H1 (cell line): ENCODE measurements around the gene C1orf52. TPM values are rescaled to one million over a fixed set of nuclear protein-coding genes. Genes with fewer than 3 reads are reported as not detected.

Source experiments
- CTCF ChIA-PET: fragments of 300-600 bp; sonication (Branson Sonifier 250); formaldehyde crosslinking; loops from one replicate; lab custom pipeline; 2021; ENCODE audit not compliant: partially characterized antibody; lab: Charles Lee
- POLR2A ChIA-PET: fragments of 300-600 bp; sonication (Branson Sonifier 250); formaldehyde crosslinking; loops from one replicate; lab custom pipeline; 2021; ENCODE audit warnings: inconsistent platforms; ENCODE audit not compliant: partially characterized antibody; lab: Charles Lee
- DNase-seq, 2 experiments: peaks; one replicate each; pipeline versions ENCODE4 v3.0.0 to v3.0.0-alpha.2; 2010 to 2022; ENCODE audit warnings: low spot score in 2 of 2, low read depth in 1 of 2, mixed read lengths in 1 of 2
- FAIRE-seq: peaks from 2 replicates; lab custom pipeline; 2011; peaks lifted over from hg19 to GRCh38; lab: Jason Lieb, UNC
- H2AFZ ChIP-seq: 2 replicates; pipeline ENCODE4 v1.8.1; 2012; ENCODE audit warnings: low read length, inconsistent platforms
- H2AK5ac ChIP-seq: 2 replicates; pipeline ENCODE4 v1.6.1; 2013; ENCODE audit warnings: low read depth, low read length
- H2BK120ac ChIP-seq: replicated peaks from 2 replicates; pipeline ENCODE3; 2013; ENCODE audit warnings: low read depth, low read length, inconsistent platforms
- H2BK12ac ChIP-seq: 2 replicates; pipeline ENCODE4 v1.6.1; 2013; ENCODE audit warnings: low read depth, low read length
- H2BK15ac ChIP-seq: 2 replicates; pipeline ENCODE4 v1.6.1; 2013; ENCODE audit warnings: low read length
- H2BK20ac ChIP-seq: 2 replicates; pipeline ENCODE4 v1.6.1; 2013; ENCODE audit warnings: low read length
- H2BK5ac ChIP-seq: 2 replicates; pipeline ENCODE4 v1.6.1; 2013; ENCODE audit warnings: low read depth, low read length
- H3K14ac ChIP-seq: 2 replicates; pipeline ENCODE4 v1.6.1; 2013; ENCODE audit warnings: inconsistent platforms; ENCODE audit not compliant: insufficient read length
- H3K18ac ChIP-seq: 2 replicates; pipeline ENCODE4 v1.6.1; 2013; ENCODE audit warnings: low read length; ENCODE audit errors: extremely low read depth
- H3K23ac ChIP-seq: 2 replicates; pipeline ENCODE4 v1.6.1; 2013; ENCODE audit warnings: inconsistent platforms; ENCODE audit not compliant: insufficient read length
- H3K23me2 ChIP-seq: 2 replicates; pipeline ENCODE4 v1.6.1; 2013; ENCODE audit warnings: low read depth, low read length
- H3K27ac ChIP-seq: 2 replicates; pipeline ENCODE4 v1.6.1; 2011; ENCODE audit warnings: low read depth, low read length, inconsistent platforms
- H3K27me3 ChIP-seq, 4 experiments: replicated peaks in 1 of 4; 1 replicate in 1 of 4; 2 replicates in 3 of 4; pipeline versions ENCODE4 v1.6.1 to v1.8.1; 2011 to 2013; ENCODE audit warnings: low read length in 3 of 4, mild to moderate bottlenecking in 3 of 4, inconsistent platforms in 2 of 4, mixed read lengths in 2 of 4, moderate library complexity in 1 of 4; ENCODE audit not compliant: control insufficient read depth in 3 of 4, insufficient read depth in 3 of 4; ENCODE audit errors: extremely low read depth in 1 of 4
- H3K36me3 ChIP-seq, 4 experiments: 2 replicates each; pipeline versions ENCODE4 v1.6.1 to v1.8.1; 2011 to 2013; ENCODE audit warnings: mild to moderate bottlenecking in 4 of 4, low read length in 3 of 4, moderate library complexity in 2 of 4, control low read depth in 1 of 4, inconsistent platforms in 1 of 4; ENCODE audit not compliant: insufficient read depth in 4 of 4, control insufficient read depth in 2 of 4
- H3K4ac ChIP-seq: replicated peaks from 2 replicates; pipeline ENCODE3; 2013; ENCODE audit warnings: low read length, low read depth, mixed read lengths, inconsistent platforms; ENCODE audit not compliant: insufficient read length
- H3K4me1 ChIP-seq, 4 experiments: replicated peaks in 1 of 4; 1 replicate in 1 of 4; 2 replicates in 3 of 4; pipeline versions ENCODE4 v1.6.1 to v1.8.1; 2011 to 2013; ENCODE audit warnings: low read length in 3 of 4, inconsistent platforms in 2 of 4, mixed read lengths in 1 of 4; ENCODE audit not compliant: insufficient read depth in 4 of 4, control insufficient read depth in 3 of 4
- H3K4me2 ChIP-seq, 2 experiments: 2 replicates each; pipeline versions ENCODE4 v1.6.1 to v1.8.1; 2011 to 2013; ENCODE audit warnings: low read depth in 2 of 2, low read length in 2 of 2, control low read depth in 1 of 2, inconsistent platforms in 1 of 2, mild to moderate bottlenecking in 1 of 2; ENCODE audit not compliant: insufficient read depth in 1 of 2
- H3K4me3 ChIP-seq, 4 experiments: fragments of 200-600, 300-600 bp in 1 of 4; sonication (generic), shearing (Covaris generic), sonication (Bioruptor Twin) in 1 of 4; 2 replicates each; pipeline versions ENCODE4 v1.5.1 to v1.8.1; 2011 to 2016; ENCODE audit warnings: low read length in 4 of 4, low read depth in 3 of 4, control low read depth in 2 of 4, inconsistent platforms in 2 of 4, mild to moderate bottlenecking in 2 of 4, mixed read lengths in 1 of 4, moderate library complexity in 1 of 4; ENCODE audit not compliant: insufficient read depth in 2 of 4; ENCODE audit errors: extremely low read depth in 1 of 4
- H3K56ac ChIP-seq: replicated peaks from 2 replicates; pipeline ENCODE3; 2013; ENCODE audit warnings: low read depth, mild to moderate bottlenecking, mixed read lengths, low read length, inconsistent platforms; ENCODE audit not compliant: insufficient read length
- H3K79me1 ChIP-seq: 2 replicates; pipeline ENCODE4 v1.6.1; 2013; ENCODE audit warnings: low read depth, low read length, control low read depth
- H3K79me2 ChIP-seq, 2 experiments: 2 replicates each; pipeline versions ENCODE4 v1.6.1 to v1.8.1; 2012 to 2013; ENCODE audit warnings: low read length in 2 of 2, mild to moderate bottlenecking in 2 of 2, inconsistent platforms in 1 of 2; ENCODE audit not compliant: insufficient read depth in 2 of 2, control insufficient read depth in 1 of 2
- H3K9ac ChIP-seq, 4 experiments: replicated peaks in 1 of 4; 1 replicate in 1 of 4; 2 replicates in 3 of 4; pipeline versions ENCODE4 v1.6.1 to v1.8.1; 2011 to 2013; ENCODE audit warnings: low read depth in 3 of 4, low read length in 3 of 4, control low read depth in 2 of 4, mild to moderate bottlenecking in 2 of 4, moderate library complexity in 2 of 4, inconsistent platforms in 1 of 4; ENCODE audit errors: extremely low read depth in 1 of 4
- H3K9me3 ChIP-seq, 2 experiments: 2 replicates each; pipeline versions ENCODE4 v1.6.1 to v1.8.1; 2012 to 2013; ENCODE audit warnings: mild to moderate bottlenecking in 2 of 2, moderate library complexity in 2 of 2, control low read depth in 1 of 2, inconsistent platforms in 1 of 2, low read depth in 1 of 2, low read length in 1 of 2, mixed read lengths in 1 of 2; ENCODE audit not compliant: insufficient read depth in 2 of 2
- H4K20me1 ChIP-seq, 2 experiments: replicated peaks in 1 of 2; 2 replicates each; pipeline versions ENCODE3 to v1.8.1; 2011 to 2013; ENCODE audit warnings: inconsistent platforms in 2 of 2, low read length in 2 of 2, mild to moderate bottlenecking in 1 of 2; ENCODE audit not compliant: insufficient read depth in 2 of 2, control insufficient read depth in 1 of 2
- H4K5ac ChIP-seq: 2 replicates; pipeline ENCODE4 v1.6.1; 2013; ENCODE audit warnings: low read length, low read depth, mixed read lengths, inconsistent platforms; ENCODE audit not compliant: insufficient read length
- H4K8ac ChIP-seq: 2 replicates; pipeline ENCODE4 v1.8.0; 2013; ENCODE audit warnings: mild to moderate bottlenecking, moderate library complexity, low read length, inconsistent platforms; ENCODE audit not compliant: insufficient read depth; ENCODE audit errors: extremely low read depth
- H4K91ac ChIP-seq: replicated peaks from 2 replicates; pipeline ENCODE3; 2013; ENCODE audit warnings: low read length, mixed read lengths, inconsistent platforms; ENCODE audit not compliant: insufficient read length
- ASH2L ChIP-seq: fragments of 200-600, 300-600 bp; sonication (generic); IDR thresholded peaks from one replicate; pipeline ENCODE4 v1.7.1; 2017; ENCODE audit warnings: low read length
- CEBPB ChIP-seq: IDR thresholded peaks from 2 replicates; pipeline ENCODE4 v1.6.1; 2012; ENCODE audit warnings: low read depth, low read length
- EP300 ChIP-seq, 2 experiments: IDR thresholded peaks; 1 replicate in 1 of 2; 2 replicates in 1 of 2; pipeline ENCODE4 v1.6.1; 2011 to 2012; ENCODE audit warnings: low read depth in 2 of 2, low read length in 2 of 2, mild to moderate bottlenecking in 2 of 2, borderline replicate concordance in 1 of 2, inconsistent platforms in 1 of 2, moderate library complexity in 1 of 2
- HDAC2 ChIP-seq, 2 experiments: fragments of 300-600 bp in 1 of 2; sonication (generic) in 1 of 2; IDR thresholded peaks; 2 replicates each; pipeline ENCODE4 v1.6.1; 2011 to 2012; ENCODE audit warnings: low read depth in 2 of 2, low read length in 2 of 2, mild to moderate bottlenecking in 2 of 2, moderate library complexity in 2 of 2, borderline replicate concordance in 1 of 2, inconsistent platforms in 1 of 2
- NANOG ChIP-seq: IDR thresholded peaks from 2 replicates; pipeline ENCODE4 v1.6.1; 2011; ENCODE audit warnings: low read length, low read depth, mild to moderate bottlenecking, inconsistent platforms; ENCODE audit not compliant: insufficient read depth, poor library complexity, severe bottlenecking
- NRF1 ChIP-seq: IDR thresholded peaks from 2 replicates; pipeline ENCODE4 v1.6.1; 2011; ENCODE audit warnings: mild to moderate bottlenecking, low read depth, low read length, improper control_type of control experiment
- POLR2AphosphoS5 ChIP-seq: IDR thresholded peaks from 2 replicates; pipeline ENCODE4 v1.6.1; 2011; ENCODE audit warnings: low read depth, low read length
- WGBS, 2 experiments: shearing (Covaris generic) in 1 of 2; methylation state at CpG; one replicate each; pipeline versions ENCODE4 v1.1.6 to v1.1.7; 2013 to 2015; ENCODE audit warnings: low lambda C conversion rate in 2 of 2, mixed read lengths in 2 of 2, inconsistent platforms in 1 of 2, low coverage in 1 of 2, missing lambda C conversion rate in 1 of 2; ENCODE audit not compliant: insufficient replicate concordance in 2 of 2, insufficient coverage in 1 of 2, insufficient read length in 1 of 2; ENCODE audit errors: extremely low coverage in 1 of 2, missing lambda C conversion rate in 1 of 2; 5-methylcytosine and 5-hydroxymethylcytosine counted together
- polyA plus RNA-seq, 7 experiments: library from polyadenylated mRNA; depleted of rRNA in 3 of 7; stranded (reverse) in 5 of 7; unstranded in 2 of 7; fragments of >200 nt in 5 of 7; fragments of 200-250 nt in 2 of 7; gene quantifications; 1 replicate in 5 of 7; 2 replicates in 1 of 7; 4 replicates in 1 of 7; pipeline versions ENCODE4 v1.2.1 to v1.2.3, GENCODE V29; 2011 to 2013; ENCODE audit warnings: missing spikeins in 2 of 7, mixed read lengths in 2 of 7
- total RNA-seq: library from RNA; stranded (reverse); fragmentation: NEBNext Ultra II Directional; extraction: Animal tissue kit (Norgen Biotek cat#: 25700); gene quantifications from 2 replicates; pipeline ENCODE4 v1.2.1, GENCODE V29; 2021
- TF ChIP-seq, protein P1 (sequence below): IDR thresholded peaks from 2 replicates; pipeline ENCODE4 v1.6.1; 2012; ENCODE audit warnings: low read length, inconsistent platforms

The C1orf52 gene
- total and polyA plus RNA-seq, 2 of the 8 experiments (the other 6 are each of a cell fraction or from before 2014, with no cell fraction given) = 29.2 to 39.1 TPM

DNA sequence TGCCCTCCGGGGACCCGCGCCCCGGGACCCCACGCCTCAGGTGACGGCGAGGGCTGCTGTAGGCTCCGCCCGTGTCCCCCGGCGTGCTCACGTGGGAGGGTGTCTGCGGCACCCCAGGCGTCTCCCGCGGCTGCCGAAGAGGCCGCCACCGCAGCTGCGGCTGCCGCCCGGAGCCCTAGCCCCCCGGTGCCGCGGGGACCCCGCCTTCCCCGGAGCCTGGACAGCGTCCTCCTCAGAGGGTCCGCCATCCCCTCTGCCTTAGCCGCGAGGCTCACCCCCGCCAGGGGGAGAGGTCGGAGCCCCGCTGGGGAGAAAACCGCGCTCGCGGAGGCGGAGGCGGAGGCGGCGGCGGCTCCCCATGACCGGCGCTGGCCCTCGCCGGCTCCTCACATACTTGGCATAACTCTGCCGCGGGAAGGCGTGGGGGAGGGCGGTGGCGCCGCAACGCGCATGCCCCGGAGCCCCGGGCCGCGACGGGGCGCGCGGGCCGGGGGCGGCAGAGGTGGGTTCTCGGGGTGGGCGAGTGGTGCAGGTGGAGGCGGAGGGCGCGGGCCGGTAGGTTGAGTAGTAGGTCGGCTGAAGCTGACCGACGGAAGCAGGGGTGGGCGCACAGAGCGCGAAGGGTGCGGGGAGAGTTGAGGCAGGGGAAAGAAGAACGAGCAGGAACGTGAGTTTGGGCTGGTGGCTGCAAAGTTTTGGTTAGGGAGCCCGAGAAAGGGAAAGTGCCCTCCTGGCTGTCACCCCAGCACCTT is 57.9 kb downstream of the C1orf52 start:
- Histone ChIP-seq H4K8ac (peak overlapping the region; percentile 97), H2AFZ (peak overlapping the region; percentile 31; the same call in 1 of the 2 replicates), H2BK120ac (no peak overlapping the region), H4K20me1 (no peaks in the 10 kb centered on the region), H2BK15ac (no peak overlapping the region; the same call in 1 of the 2 replicates), H3K9ac (peak overlapping the region; percentile 83 to 98 (median 86)), H3K9me3 (no peaks in the 10 kb centered on the region), H3K4me2 (peak overlapping the region; percentile 73 to 93), H3K4ac (peak overlapping the region; percentile 53), H3K27me3 (no peaks in the 10 kb centered on the region), H3K4me3 (peak overlapping the region; percentile 73 to 95 (median 84)), H3K4me1 (peaks cover 0 to 3% (median 0%) of the 10 kb centered on the region in 4 experiments; a peak in 2 of 7 replicates), H2BK20ac (0 out of 2 replicates have a peak overlapping the region, but pooled peaks have one; percentile 52), H3K14ac (no peak overlapping the region), H2AK5ac (peak overlapping the region; percentile 14; the same call in 1 of the 2 replicates), H3K18ac (peak overlapping the region; percentile 98), H3K79me1 (0 out of 2 replicates have a peak, but pooled peaks cover 2% of the 10 kb centered on the region), H3K23ac (no peak overlapping the region), H4K5ac (peak overlapping the region; percentile 76), H4K91ac (peak overlapping the region; percentile 81), H3K79me2 (peaks cover 0 to 34% of the 10 kb centered on the region in 2 experiments; a peak in 2 of 4 replicates), H2BK5ac (peak overlapping the region; percentile 98), H3K36me3 (no peaks in the 10 kb centered on the region), H3K56ac (peak overlapping the region; percentile 81), H3K27ac (peak overlapping the region; percentile 94), H3K23me2 (peaks cover 11% of the 10 kb centered on the region), H2BK12ac (peak overlapping the region; percentile 98)
- POLR2A ChIA-PET = interaction anchor here (0.8 to 3.8 kb wide), 12 partner anchors 8 to 80 kb away, joined by 3 to 17 read pairs (median 4); partner anchors contain the start of genes BCL10 and C1orf52
- DNase-seq (peak; percentile 53 to 91), FAIRE-seq (no peak)
- WGBS, 2 experiments = 1% methylated on average over 40 of the region's 81 CpGs; no CpG with 5 or more reads in 1 of the 2 experiments
- CTCF ChIA-PET = interaction anchor here (1.0 to 1.8 kb wide), 4 partner anchors 21 to 91 kb away, joined by 3 to 5 read pairs (median 4); no protein-coding TSS in a partner anchor
- TF ChIP-seq, protein P1, sequence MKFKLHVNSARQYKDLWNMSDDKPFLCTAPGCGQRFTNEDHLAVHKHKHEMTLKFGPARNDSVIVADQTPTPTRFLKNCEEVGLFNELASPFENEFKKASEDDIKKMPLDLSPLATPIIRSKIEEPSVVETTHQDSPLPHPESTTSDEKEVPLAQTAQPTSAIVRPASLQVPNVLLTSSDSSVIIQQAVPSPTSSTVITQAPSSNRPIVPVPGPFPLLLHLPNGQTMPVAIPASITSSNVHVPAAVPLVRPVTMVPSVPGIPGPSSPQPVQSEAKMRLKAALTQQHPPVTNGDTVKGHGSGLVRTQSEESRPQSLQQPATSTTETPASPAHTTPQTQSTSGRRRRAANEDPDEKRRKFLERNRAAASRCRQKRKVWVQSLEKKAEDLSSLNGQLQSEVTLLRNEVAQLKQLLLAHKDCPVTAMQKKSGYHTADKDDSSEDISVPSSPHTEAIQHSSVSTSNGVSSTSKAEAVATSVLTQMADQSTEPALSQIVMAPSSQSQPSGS = no peak
- peak; percentile 85 for TF ChIP-seq ASH2L
- peak; percentile 49 for TF ChIP-seq NANOG
- TF ChIP-seq NRF1 = peak; percentile 71
- peak in 1 of 2 experiments; percentile 79; a peak in 1 of 3 replicates for TF ChIP-seq EP300 (IDR thresholded peaks at IDR 0.05; ENCODE audit: borderline replicate concordance in 1 of 2, low read depth in 2 of 2, low read length in 2 of 2)
- TF ChIP-seq CEBPB = no peak
- peak; percentile 45; the same call in 1 of the 2 replicates for TF ChIP-seq POLR2AphosphoS5
- TF ChIP-seq HDAC2 (IDR thresholded peaks at IDR 0.05; ENCODE audit: borderline replicate concordance in 1 of 2, low read depth in 2 of 2, low read length in 2 of 2) = peak; percentile 63 to 81; a peak in 2 of 4 replicates
